ENCODE results near the gene CDKN2B. TPM values are rescaled to one million over a fixed set of nuclear protein-coding genes. Genes with fewer than 3 reads are reported as not detected.

CDKN2B gene
- polyA plus RNA-seq, 1 experiment = 10.2 TPM

GRCh38 chr9:21974343-21974721, 34.8 kb downstream of the CDKN2B start:
- peak overlapping the region; percentile 67 for H3K4me3 ChIP-seq (ENCODE audit: low read depth, low read length)
- no peak overlapping the region for H3K27ac ChIP-seq (ENCODE audit: low read depth, low read length)
- CTCF ChIA-PET = interaction anchor here (0.6 to 1.5 kb wide), 2 partner anchors 8 to 34 kb away, joined by 3 to 6 read pairs; no protein-coding TSS in a partner anchor
- H3K27me3 ChIP-seq (ENCODE audit: control insufficient read depth, insufficient read depth, low read length) = peaks cover 72% of the 10 kb centered on the region
- DNase-seq (ENCODE audit: low read depth, low spot score) = no peak
- peaks cover 9% of the 10 kb centered on the region for H3K9me3 ChIP-seq (ENCODE audit: control insufficient read depth, insufficient read depth, low read length)
- no peak for TF ChIP-seq CTCF (IDR thresholded peaks at IDR 0.05; ENCODE audit: low read depth, low read length)
- POLR2A ChIA-PET = no interaction called here

- Histone ChIP-seq H3K27ac (ENCODE audit: low read depth, low read length) (no peak overlapping the region), H3K4me3 (ENCODE audit: low read depth, low read length) (no peak overlapping the region), H3K9me3 (ENCODE audit: control insufficient read depth, insufficient read depth, low read length) (peaks cover 19% of the 10 kb centered on the region), H3K27me3 (ENCODE audit: control insufficient read depth, insufficient read depth, low read length) (peaks cover 77% of the 10 kb centered on the region)
- ChIA-PET POLR2A (no interaction called here), CTCF (interaction anchor here (1.2 to 2.0 kb wide), 2 partner anchors 158 to 646 kb away, joined by 3 to 9 read pairs; no protein-coding TSS in a partner anchor)
- no peak for TF ChIP-seq CTCF (IDR thresholded peaks at IDR 0.05; ENCODE audit: low read depth, low read length)
- no peak for DNase-seq (ENCODE audit: low read depth, low spot score)
Observed at GRCh38 chr9:21972361-21972760, 36.7 kb downstream of the CDKN2B start.

GRCh38 chr9:21970800-21971640, 38.1 kb downstream of the CDKN2B start:
- H3K9me3 ChIP-seq (ENCODE audit: control insufficient read depth, insufficient read depth, low read length) = peaks cover 21% of the 10 kb centered on the region
- DNase-seq (ENCODE audit: low read depth, low spot score) = no peak
- ChIA-PET CTCF (interaction anchor here (0.6 to 3.6 kb wide), 10 partner anchors 8 to 645 kb away, joined by 3 to 29 read pairs (median 3); partner anchors contain the start of gene CDKN2B), POLR2A (no interaction called here)
- peaks cover 72% of the 10 kb centered on the region for H3K27me3 ChIP-seq (ENCODE audit: control insufficient read depth, insufficient read depth, low read length)
- no peak overlapping the region for H3K27ac ChIP-seq (ENCODE audit: low read depth, low read length)
- no peak for TF ChIP-seq CTCF (IDR thresholded peaks at IDR 0.05; ENCODE audit: low read depth, low read length)
- no peak overlapping the region for H3K4me3 ChIP-seq (ENCODE audit: low read depth, low read length)

- TF ChIP-seq CTCF (IDR thresholded peaks at IDR 0.05; ENCODE audit: low read depth, low read length) = no peak
- Histone ChIP-seq H3K9me3 (ENCODE audit: control insufficient read depth, insufficient read depth, low read length) (peaks cover 21% of the 10 kb centered on the region), H3K27me3 (ENCODE audit: control insufficient read depth, insufficient read depth, low read length) (peaks cover 64% of the 10 kb centered on the region), H3K27ac (ENCODE audit: low read depth, low read length) (no peak overlapping the region), H3K4me3 (ENCODE audit: low read depth, low read length) (no peak overlapping the region)
- no peak for DNase-seq (ENCODE audit: low read depth, low spot score)
- ChIA-PET CTCF (interaction anchor here (0.7 to 3.6 kb wide), 8 partner anchors 23 to 274 kb away, joined by 3 to 29 read pairs (median 4); partner anchors contain the start of gene CDKN2B), POLR2A (no interaction called here)
Observed at GRCh38 chr9:21969951-21970799, 38.9 kb downstream of the CDKN2B start.

Measured in AG04450 (cell line).